ENCODE measurements around the gene C3orf33. TPM values are rescaled to one million over a fixed set of nuclear protein-coding genes. Genes with fewer than 3 reads are reported as not detected.

Gene C3orf33
- total and polyA plus RNA-seq, 2 experiments from 2014 or later, result 3.5 to 4.7 TPM

- Histone ChIP-seq H3K36me3 (ENCODE audit: insufficient read depth) (no peaks in the 10 kb centered on the region), H2AFZ (no peak overlapping the region), H3F3A (replicated peaks; ENCODE audit: low read depth) (no peaks in the 10 kb centered on the region), H3K4me2 (no peak overlapping the region), H3K9me2 (ENCODE audit: insufficient read depth) (no peaks in the 10 kb centered on the region), H3K4me3 (no peak overlapping the region), H3K27me3 (ENCODE audit: insufficient read depth) (no peaks in the 10 kb centered on the region), H3K79me2 (replicated peaks; ENCODE audit: insufficient read depth) (peaks cover 39% of the 10 kb centered on the region), H4K20me1 (replicated peaks; ENCODE audit: insufficient read depth) (peaks cover 12% of the 10 kb centered on the region), H3K27ac (ENCODE audit: low read depth) (no peak overlapping the region), H3K4me1 (ENCODE audit: insufficient read depth) (no peaks in the 10 kb centered on the region)
- TF ChIP-seq EZH2phosphoT487 (IDR thresholded peaks at IDR 0.05; ENCODE audit: unreplicated experiment), result no peak
- no peak for TF ChIP-seq REST (IDR thresholded peaks at IDR 0.05; ENCODE audit: unreplicated experiment)
- TF ChIP-seq, protein P1, sequence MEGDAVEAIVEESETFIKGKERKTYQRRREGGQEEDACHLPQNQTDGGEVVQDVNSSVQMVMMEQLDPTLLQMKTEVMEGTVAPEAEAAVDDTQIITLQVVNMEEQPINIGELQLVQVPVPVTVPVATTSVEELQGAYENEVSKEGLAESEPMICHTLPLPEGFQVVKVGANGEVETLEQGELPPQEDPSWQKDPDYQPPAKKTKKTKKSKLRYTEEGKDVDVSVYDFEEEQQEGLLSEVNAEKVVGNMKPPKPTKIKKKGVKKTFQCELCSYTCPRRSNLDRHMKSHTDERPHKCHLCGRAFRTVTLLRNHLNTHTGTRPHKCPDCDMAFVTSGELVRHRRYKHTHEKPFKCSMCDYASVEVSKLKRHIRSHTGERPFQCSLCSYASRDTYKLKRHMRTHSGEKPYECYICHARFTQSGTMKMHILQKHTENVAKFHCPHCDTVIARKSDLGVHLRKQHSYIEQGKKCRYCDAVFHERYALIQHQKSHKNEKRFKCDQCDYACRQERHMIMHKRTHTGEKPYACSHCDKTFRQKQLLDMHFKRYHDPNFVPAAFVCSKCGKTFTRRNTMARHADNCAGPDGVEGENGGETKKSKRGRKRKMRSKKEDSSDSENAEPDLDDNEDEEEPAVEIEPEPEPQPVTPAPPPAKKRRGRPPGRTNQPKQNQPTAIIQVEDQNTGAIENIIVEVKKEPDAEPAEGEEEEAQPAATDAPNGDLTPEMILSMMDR (conservative IDR thresholded peaks at IDR 0.05; ENCODE audit: low read depth in 2 of 2), result no peak
- no peak for TF ChIP-seq JUNB (IDR thresholded peaks at IDR 0.05; ENCODE audit: unreplicated experiment)
- no peak for TF ChIP-seq POLR2AphosphoS5 (IDR thresholded peaks at IDR 0.05; ENCODE audit: low read depth)
- no peak for TF ChIP-seq STAT1 (IDR thresholded peaks at IDR 0.05; ENCODE audit: unreplicated experiment)
- no peak for TF ChIP-seq ZNF462 (CRISPR knock-in tag; IDR thresholded peaks at IDR 0.05)
- no peak for TF ChIP-seq EZH2 (IDR thresholded peaks at IDR 0.05; ENCODE audit: low read depth, unreplicated experiment)
- no peak for TF ChIP-seq NANOG (IDR thresholded peaks at IDR 0.05; ENCODE audit: borderline replicate concordance)
- TF ChIP-seq ZNF114 (CRISPR knock-in tag; IDR thresholded peaks at IDR 0.05), result no peak
- no peak for TF ChIP-seq ETS1 (IDR thresholded peaks at IDR 0.05)
- TF ChIP-seq ZNF331 (CRISPR knock-in tag; IDR thresholded peaks at IDR 0.05; ENCODE audit: low read depth), result no peak
- TF ChIP-seq CREB1 (CRISPR knock-in tag; IDR thresholded peaks at IDR 0.05; ENCODE audit: low read depth), result no peak
- Mint-ChIP-seq H3K9me3 (no peaks in the 10 kb centered on the region), H3K36me3 (ENCODE audit: low read depth) (peaks cover 3% of the 10 kb centered on the region; the same call in 1 of the 3 replicates), H3K4me1 (no peaks in the 10 kb centered on the region), H3K27me3 (ENCODE audit: insufficient read depth, low read depth, poor library complexity) (no peaks in the 10 kb centered on the region), H3K4me3 (no peak overlapping the region), H3K27ac (no peak overlapping the region)
- DNase-seq (ENCODE audit: low spot score), result no peak
- no peak for ATAC-seq
Observed at GRCh38 chr3:155843569-155843968, 37.5 kb upstream of the C3orf33 start.

All from GM23338 (cell line).